Fibroblast of lung (primary cell): Measurements from ENCODE around the gene MAEA. TPM values are rescaled to one million over a fixed set of nuclear protein-coding genes. Genes with fewer than 3 reads are reported as not detected.

Source experiments
- DNase-seq, 2 donors: peaks; one replicate each; pipeline versions ENCODE4 v3.0.0 to v3.0.0-alpha.2; 2010; ENCODE audit warnings: low read depth in 2 of 2
- H2AFZ ChIP-seq: 2 replicates; pipeline ENCODE4 v1.5.1; 2012; ENCODE audit warnings: low read length, control low read depth, inconsistent platforms
- H3K27ac ChIP-seq: 2 replicates; pipeline ENCODE4 v1.5.1; 2011; ENCODE audit warnings: low read length, control low read depth; ENCODE audit not compliant: insufficient read depth
- H3K27me3 ChIP-seq: 2 replicates; pipeline ENCODE4 v1.5.1; 2011; ENCODE audit warnings: mild to moderate bottlenecking, low read length; ENCODE audit not compliant: control insufficient read depth, insufficient read depth
- H3K36me3 ChIP-seq: 2 replicates; pipeline ENCODE4 v1.5.1; 2011; ENCODE audit warnings: low read length; ENCODE audit not compliant: control insufficient read depth, insufficient read depth
- H3K4me1 ChIP-seq: 2 replicates; pipeline ENCODE4 v1.5.1; 2011; ENCODE audit warnings: low read length; ENCODE audit not compliant: control insufficient read depth, insufficient read depth; ENCODE audit errors: extremely low read depth
- H3K4me2 ChIP-seq: 2 replicates; pipeline ENCODE4 v1.5.1; 2011; ENCODE audit warnings: low read length, control low read depth; ENCODE audit not compliant: insufficient read depth; ENCODE audit errors: extremely low read depth
- H3K4me3 ChIP-seq, 4 experiments: fragments of 200-600 bp in 1 of 4; sonication (generic) in 1 of 4; replicated peaks in 1 of 4; 2 replicates each; pipeline ENCODE4 v1.5.1; 2011 to 2016; ENCODE audit warnings: low read length in 4 of 4, low read depth in 3 of 4, mild to moderate bottlenecking in 3 of 4, control low read depth in 2 of 4, inconsistent platforms in 1 of 4, mixed read lengths in 1 of 4; ENCODE audit not compliant: insufficient read depth in 1 of 4; ENCODE audit errors: control extremely low read depth in 1 of 4
- H3K79me2 ChIP-seq: 2 replicates; pipeline ENCODE4 v1.5.1; 2012; ENCODE audit warnings: mild to moderate bottlenecking, low read length, inconsistent platforms; ENCODE audit not compliant: control insufficient read depth, insufficient read depth
- H3K9ac ChIP-seq: 2 replicates; pipeline ENCODE4 v1.5.1; 2011; ENCODE audit warnings: mild to moderate bottlenecking, low read length, control low read depth; ENCODE audit not compliant: insufficient read depth
- H3K9me3 ChIP-seq: 2 replicates; pipeline ENCODE4 v1.5.1; 2012; ENCODE audit warnings: low read depth, low read length; ENCODE audit not compliant: control insufficient read depth, insufficient read depth
- H4K20me1 ChIP-seq: 2 replicates; pipeline ENCODE4 v1.5.1; 2011; ENCODE audit warnings: low read length; ENCODE audit not compliant: control insufficient read depth, insufficient read depth; ENCODE audit errors: extremely low read depth
- EZH2 ChIP-seq: IDR thresholded peaks from 2 replicates; pipeline ENCODE4 v1.5.1; 2012; ENCODE audit warnings: low read length, control low read depth, mild to moderate bottlenecking; ENCODE audit errors: missing control alignments
- polyA plus RNA-seq, 2 donors: library from polyadenylated mRNA; depleted of rRNA in 1 of 2; stranded (reverse) in 1 of 2; unstranded in 1 of 2; fragments of >200 nt; gene quantifications; 2 replicates each; pipeline ENCODE4 v1.2.1, GENCODE V29; 2011 to 2012; ENCODE audit warnings: missing spikeins in 1 of 2
- total RNA-seq: library from RNA; depleted of rRNA; stranded (reverse); fragments of >200 nt; gene quantifications from 2 replicates; pipeline ENCODE4 v1.2.1, GENCODE V29; 2014
- TF ChIP-seq, protein P1 (sequence below), 2 donors: IDR thresholded peaks in 1 of 2; conservative IDR thresholded peaks in 1 of 2; 1 replicate in 1 of 2; 2 replicates in 1 of 2; pipeline ENCODE4 v1.5.1; 2011 to 2012; ENCODE audit warnings: low read length in 2 of 2, control low read depth in 1 of 2, inconsistent platforms in 1 of 2, low read depth in 1 of 2, mild to moderate bottlenecking in 1 of 2

The MAEA gene
- total and polyA plus RNA-seq, 2 donors (not counting 1 experiment from before 2014, with no cell fraction given), result 44.3 to 53.8 TPM

DNA sequence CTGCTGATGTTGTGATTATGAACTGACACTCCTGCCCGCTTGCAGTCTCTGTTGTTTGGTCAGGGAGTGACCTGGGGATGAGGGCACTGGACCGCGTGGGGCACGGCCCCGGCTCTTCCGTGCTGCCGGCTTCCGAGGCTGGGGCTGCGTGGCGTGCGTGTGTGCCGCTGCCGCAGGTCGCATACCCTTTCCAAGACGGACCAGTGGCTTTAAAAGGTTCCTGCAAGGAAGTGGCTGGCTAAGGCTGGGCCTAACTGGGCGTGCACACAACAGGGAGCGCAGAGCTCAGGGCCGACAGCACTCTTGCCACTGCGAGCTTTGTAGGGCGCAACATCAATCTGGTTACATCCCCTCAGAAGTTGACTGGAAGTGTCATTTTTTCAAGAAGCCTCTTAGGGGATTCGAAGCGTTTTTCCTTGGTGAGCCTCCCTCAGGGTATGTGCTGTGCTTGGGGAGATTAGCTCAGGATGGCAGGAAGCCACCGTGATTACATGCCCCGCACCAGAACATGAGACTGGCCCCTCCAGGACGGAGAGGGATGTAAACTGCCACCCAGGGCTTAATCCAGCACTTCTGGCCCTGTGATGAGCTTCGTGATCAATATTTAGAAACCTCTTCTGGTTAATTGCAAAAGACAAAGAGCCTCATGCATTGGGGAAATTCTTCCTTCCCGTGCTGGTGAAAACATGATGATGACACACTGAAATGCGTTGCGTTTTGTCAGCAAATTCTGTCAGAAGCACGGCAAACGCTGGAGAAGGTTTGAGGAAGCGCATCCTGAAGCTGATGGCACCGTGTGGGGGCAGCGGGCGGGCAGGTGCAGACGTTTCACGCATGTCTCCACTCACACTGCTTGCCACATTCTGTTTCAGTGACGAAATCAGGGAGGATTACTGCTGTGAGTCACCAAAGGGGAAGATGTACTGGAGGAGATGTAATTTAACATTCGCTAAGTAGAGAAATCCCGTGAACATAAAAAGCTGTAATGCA lies 11.1 kb downstream of the MAEA start:
- Histone ChIP-seq H3K27ac (no peak overlapping the region), H3K9me3 (no peaks in the 10 kb centered on the region), H3K27me3 (no peaks in the 10 kb centered on the region), H3K4me3 (no peak overlapping the region), H3K79me2 (peaks cover 71% of the 10 kb centered on the region), H3K4me2 (no peak overlapping the region), H3K36me3 (peaks cover 10% of the 10 kb centered on the region), H4K20me1 (no peaks in the 10 kb centered on the region), H3K9ac (no peak overlapping the region), H3K4me1 (no peaks in the 10 kb centered on the region), H2AFZ (no peak overlapping the region)
- TF ChIP-seq, protein P1, sequence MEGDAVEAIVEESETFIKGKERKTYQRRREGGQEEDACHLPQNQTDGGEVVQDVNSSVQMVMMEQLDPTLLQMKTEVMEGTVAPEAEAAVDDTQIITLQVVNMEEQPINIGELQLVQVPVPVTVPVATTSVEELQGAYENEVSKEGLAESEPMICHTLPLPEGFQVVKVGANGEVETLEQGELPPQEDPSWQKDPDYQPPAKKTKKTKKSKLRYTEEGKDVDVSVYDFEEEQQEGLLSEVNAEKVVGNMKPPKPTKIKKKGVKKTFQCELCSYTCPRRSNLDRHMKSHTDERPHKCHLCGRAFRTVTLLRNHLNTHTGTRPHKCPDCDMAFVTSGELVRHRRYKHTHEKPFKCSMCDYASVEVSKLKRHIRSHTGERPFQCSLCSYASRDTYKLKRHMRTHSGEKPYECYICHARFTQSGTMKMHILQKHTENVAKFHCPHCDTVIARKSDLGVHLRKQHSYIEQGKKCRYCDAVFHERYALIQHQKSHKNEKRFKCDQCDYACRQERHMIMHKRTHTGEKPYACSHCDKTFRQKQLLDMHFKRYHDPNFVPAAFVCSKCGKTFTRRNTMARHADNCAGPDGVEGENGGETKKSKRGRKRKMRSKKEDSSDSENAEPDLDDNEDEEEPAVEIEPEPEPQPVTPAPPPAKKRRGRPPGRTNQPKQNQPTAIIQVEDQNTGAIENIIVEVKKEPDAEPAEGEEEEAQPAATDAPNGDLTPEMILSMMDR (conservative IDR thresholded peaks at IDR 0.05 in 1 of 2, IDR thresholded peaks at IDR 0.05 in 1 of 2; ENCODE audit: low read depth in 1 of 2, low read length in 2 of 2), result no peak
- no peak for TF ChIP-seq EZH2
- DNase-seq, result peak; percentile 61 to 71

DNA sequence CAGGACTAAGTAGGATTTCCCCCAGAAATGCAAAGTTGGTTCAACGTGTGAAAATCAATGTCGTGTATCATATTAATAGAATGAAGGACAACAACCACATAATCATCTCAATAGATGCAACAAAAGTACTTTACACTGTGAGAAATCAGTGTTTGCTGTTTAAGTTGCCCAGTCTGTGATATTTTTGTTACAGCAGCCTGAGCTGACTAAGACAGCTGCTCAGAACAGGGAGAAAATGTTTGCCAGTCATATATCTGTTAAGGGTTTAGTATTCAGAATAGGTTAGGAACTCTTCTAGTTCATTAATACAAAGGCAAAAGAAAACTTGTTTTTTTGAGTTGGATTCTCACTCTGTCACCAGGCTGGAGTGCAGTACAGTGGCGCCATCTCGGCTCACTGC lies 12.5 kb downstream of the MAEA start:
- no peaks in the 10 kb centered on the region for H3K9me3 ChIP-seq
- no peaks in the 10 kb centered on the region for H3K4me1 ChIP-seq
- H3K36me3 ChIP-seq, result peaks cover 10% of the 10 kb centered on the region
- H3K27ac ChIP-seq, result no peak overlapping the region
- TF ChIP-seq, protein P1 (conservative IDR thresholded peaks at IDR 0.05 in 1 of 2, IDR thresholded peaks at IDR 0.05 in 1 of 2; ENCODE audit: low read depth in 1 of 2, low read length in 2 of 2), result no peak
- TF ChIP-seq EZH2, result no peak
- H3K27me3 ChIP-seq, result no peaks in the 10 kb centered on the region
- H3K79me2 ChIP-seq, result peaks cover 71% of the 10 kb centered on the region
- no peak overlapping the region for H3K4me3 ChIP-seq
- H3K4me2 ChIP-seq, result no peak overlapping the region
- H4K20me1 ChIP-seq, result no peaks in the 10 kb centered on the region
- DNase-seq, result no peak
- no peak overlapping the region for H2AFZ ChIP-seq
- no peak overlapping the region for H3K9ac ChIP-seq

- TF ChIP-seq, protein P1 (conservative IDR thresholded peaks at IDR 0.05 in 1 of 2, IDR thresholded peaks at IDR 0.05 in 1 of 2; ENCODE audit: low read depth in 1 of 2, low read length in 2 of 2), result no peak
- no peak for TF ChIP-seq EZH2
- Histone ChIP-seq H3K4me3 (no peak overlapping the region), H3K4me1 (peaks cover 10% of the 10 kb centered on the region), H3K36me3 (peaks cover 8% of the 10 kb centered on the region), H3K9me3 (no peaks in the 10 kb centered on the region), H3K9ac (no peak overlapping the region), H3K27me3 (no peaks in the 10 kb centered on the region), H3K4me2 (no peak overlapping the region), H3K27ac (no peak overlapping the region), H2AFZ (no peak overlapping the region), H3K79me2 (peaks cover 63% of the 10 kb centered on the region), H4K20me1 (no peaks in the 10 kb centered on the region)
- DNase-seq, result no peak
Observed at GRCh38 chr4:1305261-1305711, 15.6 kb downstream of the MAEA start.
